ENCODE results near the gene ABCD1. TPM values are rescaled to one million over a fixed set of nuclear protein-coding genes. Genes with fewer than 3 reads are reported as not detected.

ABCD1 gene
- total RNA-seq, 1 experiment from 2014 or later: 9.1 TPM

DNA sequence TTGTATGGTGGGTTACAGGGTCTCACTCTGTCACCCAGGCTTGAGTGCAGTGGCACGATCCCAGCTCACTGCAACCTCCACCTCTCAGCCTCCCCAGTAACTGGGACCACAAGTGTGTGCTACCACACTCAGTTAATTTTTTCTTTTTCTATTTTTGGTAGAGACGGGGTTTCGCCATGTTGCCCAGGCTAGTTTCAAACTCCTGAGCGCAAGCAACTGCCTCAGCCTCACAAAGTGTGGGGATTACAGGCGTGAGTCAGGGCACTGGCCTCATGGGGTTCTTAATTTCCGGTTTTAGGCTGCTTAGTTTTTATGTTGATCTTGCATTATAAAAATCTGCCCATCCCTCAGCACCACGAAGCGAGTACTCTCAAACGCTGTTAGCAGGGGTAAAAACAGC is 7.2 kb upstream of the ABCD1 start:
- ChIA-PET CTCF (interaction anchor here (1.1 kb wide), 1 partner anchor 48 kb away, joined by 5 read pairs; no protein-coding TSS in a partner anchor), POLR2A (no interaction called here)
- no peaks in the 10 kb centered on the region for H3K9me3 Mint-ChIP-seq
- peaks cover 3% of the 10 kb centered on the region for H3K4me1 Mint-ChIP-seq
- H3K27ac Mint-ChIP-seq: no peak overlapping the region
- TF ChIP-seq CREB1 (CRISPR knock-in tag; IDR thresholded peaks at IDR 0.05) (no peak), MAX (CRISPR knock-in tag; IDR thresholded peaks at IDR 0.05) (no peak)
- DNase-seq (ENCODE audit: low spot score): no peak
- no peak for ATAC-seq
- H3K36me3 Mint-ChIP-seq: peaks cover 52% of the 10 kb centered on the region
- no peak overlapping the region for H3K4me3 Mint-ChIP-seq
- no peaks in the 10 kb centered on the region for H3K27me3 Mint-ChIP-seq (ENCODE audit: low read depth)

GRCh38 chrX:153719238-153719637 is 5.4 kb upstream of the ABCD1 start:
- CTCF ChIA-PET: no interaction called here
- Mint-ChIP-seq H3K9me3 (no peaks in the 10 kb centered on the region), H3K36me3 (peaks cover 47% of the 10 kb centered on the region)

GRCh38 chrX:153719701-153720100 is 5.0 kb upstream of the ABCD1 start:
- ChIA-PET POLR2A (no interaction called here), CTCF (no interaction called here)
- Mint-ChIP-seq H3K9me3 (no peaks in the 10 kb centered on the region), H3K36me3 (peaks cover 43% of the 10 kb centered on the region), H3K27me3 (ENCODE audit: low read depth) (no peaks in the 10 kb centered on the region), H3K27ac (no peak overlapping the region), H3K4me1 (peaks cover 7% of the 10 kb centered on the region), H3K4me3 (no peak overlapping the region)
- ATAC-seq (no peak), DNase-seq (ENCODE audit: low spot score) (no peak)
- TF ChIP-seq ZNF317 (CRISPR knock-in tag; IDR thresholded peaks at IDR 0.05; ENCODE audit: borderline replicate concordance, low read depth): no peak
- TF ChIP-seq, protein P1, sequence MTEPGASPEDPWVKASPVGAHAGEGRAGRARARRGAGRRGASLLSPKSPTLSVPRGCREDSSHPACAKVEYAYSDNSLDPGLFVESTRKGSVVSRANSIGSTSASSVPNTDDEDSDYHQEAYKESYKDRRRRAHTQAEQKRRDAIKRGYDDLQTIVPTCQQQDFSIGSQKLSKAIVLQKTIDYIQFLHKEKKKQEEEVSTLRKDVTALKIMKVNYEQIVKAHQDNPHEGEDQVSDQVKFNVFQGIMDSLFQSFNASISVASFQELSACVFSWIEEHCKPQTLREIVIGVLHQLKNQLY (CRISPR knock-in tag; IDR thresholded peaks at IDR 0.05): no peak
- TF ChIP-seq TEAD1 (CRISPR knock-in tag; IDR thresholded peaks at IDR 0.05): no peak
- no peak for TF ChIP-seq MXD4 (CRISPR knock-in tag; IDR thresholded peaks at IDR 0.05; ENCODE audit: borderline replicate concordance)
- no peak for TF ChIP-seq CTCF (IDR thresholded peaks at IDR 0.05)
- no peak for TF ChIP-seq MYBL2 (CRISPR knock-in tag; IDR thresholded peaks at IDR 0.05)
- TF ChIP-seq MAX (CRISPR knock-in tag; IDR thresholded peaks at IDR 0.05): no peak
- no peak for TF ChIP-seq ZNF232 (CRISPR knock-in tag; IDR thresholded peaks at IDR 0.05)
- no peak for TF ChIP-seq USF1 (CRISPR knock-in tag; IDR thresholded peaks at IDR 0.05)
- TF ChIP-seq ZNF219 (CRISPR knock-in tag; IDR thresholded peaks at IDR 0.05; ENCODE audit: borderline replicate concordance): no peak
- TF ChIP-seq ERG (CRISPR knock-in tag; IDR thresholded peaks at IDR 0.05): no peak

More at GRCh38 chrX:153719238-153719637, 5.4 kb upstream of the ABCD1 start:
- H3K27me3 Mint-ChIP-seq (ENCODE audit: low read depth): no peaks in the 10 kb centered on the region
- no peak overlapping the region for H3K4me3 Mint-ChIP-seq
- H3K4me1 Mint-ChIP-seq: peaks cover 7% of the 10 kb centered on the region
- POLR2A ChIA-PET: no interaction called here
- ATAC-seq (no peak), DNase-seq (ENCODE audit: low spot score) (no peak)
- no peak overlapping the region for H3K27ac Mint-ChIP-seq
- TF ChIP-seq FOXK1 (CRISPR knock-in tag; IDR thresholded peaks at IDR 0.05): no peak
- no peak for TF ChIP-seq SMAD4 (CRISPR knock-in tag; IDR thresholded peaks at IDR 0.05)
- TF ChIP-seq FOXP1 (CRISPR knock-in tag; IDR thresholded peaks at IDR 0.05; ENCODE audit: borderline replicate concordance): no peak
